Measurements from ENCODE around the gene RANBP10. TPM values are rescaled to one million over a fixed set of nuclear protein-coding genes. Genes with fewer than 3 reads are reported as not detected.

RANBP10 gene
- total and polyA plus RNA-seq, 2 experiments from 2014 or later, result 9.0 to 13.6 TPM

GRCh38 chr16:67731071-67731752 lies 75.1 kb downstream of the RANBP10 start:
- DNase-seq (ENCODE audit: low spot score), result no peak
- H3K4me3 Mint-ChIP-seq, result no peak overlapping the region
- no peak for ATAC-seq
- no peak overlapping the region for H3K4me3 ChIP-seq
- H3K36me3 ChIP-seq (ENCODE audit: insufficient read depth), result no peaks in the 10 kb centered on the region
- no peak overlapping the region for H2AFZ ChIP-seq
- TF ChIP-seq CREB1 (CRISPR knock-in tag; IDR thresholded peaks at IDR 0.05; ENCODE audit: low read depth), result no peak
- TF ChIP-seq ETS1 (IDR thresholded peaks at IDR 0.05), result no peak
- no peak for TF ChIP-seq STAT1 (IDR thresholded peaks at IDR 0.05; ENCODE audit: unreplicated experiment)
- no peak for TF ChIP-seq POLR2AphosphoS5 (IDR thresholded peaks at IDR 0.05; ENCODE audit: low read depth)
- TF ChIP-seq ZNF114 (CRISPR knock-in tag; IDR thresholded peaks at IDR 0.05), result no peak
- no peak for TF ChIP-seq ZNF331 (CRISPR knock-in tag; IDR thresholded peaks at IDR 0.05; ENCODE audit: low read depth)
- no peak for TF ChIP-seq NANOG (IDR thresholded peaks at IDR 0.05; ENCODE audit: borderline replicate concordance)
- no peaks in the 10 kb centered on the region; the same call in 1 of the 2 replicates for H4K20me1 ChIP-seq (replicated peaks; ENCODE audit: insufficient read depth)
- H3K27me3 ChIP-seq (ENCODE audit: insufficient read depth), result no peaks in the 10 kb centered on the region
- no peak overlapping the region for H3K4me2 ChIP-seq
- no peaks in the 10 kb centered on the region for H3K4me1 Mint-ChIP-seq
- no peaks in the 10 kb centered on the region for H3K9me3 Mint-ChIP-seq
- H3F3A ChIP-seq (replicated peaks; ENCODE audit: low read depth), result no peaks in the 10 kb centered on the region
- peaks cover 6% of the 10 kb centered on the region for H3K27me3 Mint-ChIP-seq (ENCODE audit: insufficient read depth, low read depth, poor library complexity)
- no peaks in the 10 kb centered on the region for H3K4me1 ChIP-seq (ENCODE audit: insufficient read depth)
- no peaks in the 10 kb centered on the region for H3K9me2 ChIP-seq (ENCODE audit: insufficient read depth)
- H3K27ac ChIP-seq (ENCODE audit: low read depth), result no peak overlapping the region
- H3K27ac Mint-ChIP-seq, result no peak overlapping the region
- H3K36me3 Mint-ChIP-seq (ENCODE audit: low read depth), result peaks cover 20% of the 10 kb centered on the region
- H3K79me2 ChIP-seq (replicated peaks; ENCODE audit: insufficient read depth), result no peaks in the 10 kb centered on the region

GRCh38 chr16:67730326-67730725 lies 76.0 kb downstream of the RANBP10 start:
- Mint-ChIP-seq H3K4me1 (no peaks in the 10 kb centered on the region), H3K9me3 (no peaks in the 10 kb centered on the region), H3K36me3 (ENCODE audit: low read depth) (peaks cover 22% of the 10 kb centered on the region), H3K4me3 (no peak overlapping the region; the same call in 2 of the 3 replicates), H3K27ac (no peak overlapping the region), H3K27me3 (ENCODE audit: insufficient read depth, low read depth, poor library complexity) (peaks cover 7% of the 10 kb centered on the region)
- H3K4me2 ChIP-seq, result no peak overlapping the region
- H3F3A ChIP-seq (replicated peaks; ENCODE audit: low read depth), result no peaks in the 10 kb centered on the region
- H3K79me2 ChIP-seq (replicated peaks; ENCODE audit: insufficient read depth), result no peaks in the 10 kb centered on the region
- H3K27me3 ChIP-seq (ENCODE audit: insufficient read depth), result no peaks in the 10 kb centered on the region
- TF ChIP-seq STAT1 (IDR thresholded peaks at IDR 0.05; ENCODE audit: unreplicated experiment) (no peak), POLR2AphosphoS5 (IDR thresholded peaks at IDR 0.05; ENCODE audit: low read depth) (no peak), ZNF331 (CRISPR knock-in tag; IDR thresholded peaks at IDR 0.05; ENCODE audit: low read depth) (no peak), JUNB (IDR thresholded peaks at IDR 0.05; ENCODE audit: unreplicated experiment) (no peak), ZNF462 (CRISPR knock-in tag; IDR thresholded peaks at IDR 0.05) (no peak), EZH2 (IDR thresholded peaks at IDR 0.05; ENCODE audit: low read depth, unreplicated experiment) (no peak), ETS1 (IDR thresholded peaks at IDR 0.05) (no peak), ZNF114 (CRISPR knock-in tag; IDR thresholded peaks at IDR 0.05) (no peak), CTCF (conservative IDR thresholded peaks at IDR 0.05; ENCODE audit: low read depth in 2 of 2) (no peak)
- no peak overlapping the region for H2AFZ ChIP-seq
- DNase-seq (ENCODE audit: low spot score), result no peak
- no peaks in the 10 kb centered on the region for H3K4me1 ChIP-seq (ENCODE audit: insufficient read depth)
- no peaks in the 10 kb centered on the region; the same call in 1 of the 2 replicates for H4K20me1 ChIP-seq (replicated peaks; ENCODE audit: insufficient read depth)
- no peak overlapping the region for H3K4me3 ChIP-seq
- H3K27ac ChIP-seq (ENCODE audit: low read depth), result no peak overlapping the region
- ATAC-seq, result no peak
- H3K36me3 ChIP-seq (ENCODE audit: insufficient read depth), result no peaks in the 10 kb centered on the region
- no peaks in the 10 kb centered on the region for H3K9me2 ChIP-seq (ENCODE audit: insufficient read depth)
